Tibial nerve (tissue), 4 donors: ENCODE results near the gene OVOL2. TPM values are rescaled to one million over a fixed set of nuclear protein-coding genes. Genes with fewer than 3 reads are reported as not detected.

Experiments used
- DNase-seq, 2 donors: peaks; one replicate each; pipeline ENCODE4 v3.0.0-alpha.2; 2019; ENCODE audit warnings: low spot score in 2 of 2
- H3K27ac ChIP-seq, 4 donors: fragments of 200-600 bp; sonication (generic) in 3 of 4; one replicate each; pipeline ENCODE4 v1.5.1; 2017 to 2019; ENCODE audit warnings: mild to moderate bottlenecking in 1 of 4
- H3K27me3 ChIP-seq, 2 donors: fragments of 200-600 bp; sonication (generic) in 1 of 2; one replicate each; pipeline versions ENCODE4 v1.5.1 to v1.6.0; 2017 to 2019
- H3K36me3 ChIP-seq, 3 donors: fragments of 200-600 bp; sonication (generic); one replicate each; pipeline ENCODE4 v1.5.1; 2018 to 2019
- H3K4me1 ChIP-seq, 4 donors: fragments of 200-600 bp; sonication (generic) in 3 of 4; one replicate each; pipeline ENCODE4 v1.5.1; 2017 to 2019
- H3K4me3 ChIP-seq, 4 donors: fragments of 200-600 bp; sonication (generic) in 3 of 4; one replicate each; pipeline ENCODE4 v1.5.1; 2017 to 2019; ENCODE audit warnings: mild to moderate bottlenecking in 1 of 4, moderate library complexity in 1 of 4
- H3K9me3 ChIP-seq, 4 donors: fragments of 200-600 bp; sonication (generic) in 3 of 4; one replicate each; pipeline ENCODE4 v1.5.1; 2017 to 2019
- EP300 ChIP-seq, 2 donors: sonication (generic); formaldehyde crosslinking; IDR thresholded peaks; one replicate each; pipeline ENCODE4 v1.6.1; 2017; ENCODE audit warnings: antibody characterized with exemption in 2 of 2, mild to moderate bottlenecking in 1 of 2
- POLR2A ChIP-seq, 2 donors: fragments of 450-650 bp; IDR thresholded peaks; one replicate each; pipeline ENCODE4 v1.6.1; 2017; ENCODE audit warnings: antibody characterized with exemption in 2 of 2, mild to moderate bottlenecking in 2 of 2, moderate library complexity in 2 of 2
- WGBS, 2 donors: methylation state at CpG; one replicate each; pipeline ENCODE4 v1.1.5; 2018; 5-methylcytosine and 5-hydroxymethylcytosine counted together
- total RNA-seq, 4 donors: library from RNA; depleted of rRNA; stranded (reverse); fragments of >200 nt; gene quantifications; one replicate each; pipeline ENCODE4 v1.1.0, GENCODE V29; 2016
- TF ChIP-seq, protein P1 (sequence below), 5 experiments: fragments of 200-600 bp in 3 of 5; fragments of 450-650 bp in 2 of 5; sonication (generic) in 3 of 5; IDR thresholded peaks; one replicate each; pipeline ENCODE4 v1.5.1; 2016 to 2019; ENCODE audit warnings: antibody characterized with exemption in 5 of 5, mild to moderate bottlenecking in 3 of 5, moderate library complexity in 2 of 5

Gene OVOL2
- total RNA-seq, 4 donors from 2014 or later = not detected

DNA sequence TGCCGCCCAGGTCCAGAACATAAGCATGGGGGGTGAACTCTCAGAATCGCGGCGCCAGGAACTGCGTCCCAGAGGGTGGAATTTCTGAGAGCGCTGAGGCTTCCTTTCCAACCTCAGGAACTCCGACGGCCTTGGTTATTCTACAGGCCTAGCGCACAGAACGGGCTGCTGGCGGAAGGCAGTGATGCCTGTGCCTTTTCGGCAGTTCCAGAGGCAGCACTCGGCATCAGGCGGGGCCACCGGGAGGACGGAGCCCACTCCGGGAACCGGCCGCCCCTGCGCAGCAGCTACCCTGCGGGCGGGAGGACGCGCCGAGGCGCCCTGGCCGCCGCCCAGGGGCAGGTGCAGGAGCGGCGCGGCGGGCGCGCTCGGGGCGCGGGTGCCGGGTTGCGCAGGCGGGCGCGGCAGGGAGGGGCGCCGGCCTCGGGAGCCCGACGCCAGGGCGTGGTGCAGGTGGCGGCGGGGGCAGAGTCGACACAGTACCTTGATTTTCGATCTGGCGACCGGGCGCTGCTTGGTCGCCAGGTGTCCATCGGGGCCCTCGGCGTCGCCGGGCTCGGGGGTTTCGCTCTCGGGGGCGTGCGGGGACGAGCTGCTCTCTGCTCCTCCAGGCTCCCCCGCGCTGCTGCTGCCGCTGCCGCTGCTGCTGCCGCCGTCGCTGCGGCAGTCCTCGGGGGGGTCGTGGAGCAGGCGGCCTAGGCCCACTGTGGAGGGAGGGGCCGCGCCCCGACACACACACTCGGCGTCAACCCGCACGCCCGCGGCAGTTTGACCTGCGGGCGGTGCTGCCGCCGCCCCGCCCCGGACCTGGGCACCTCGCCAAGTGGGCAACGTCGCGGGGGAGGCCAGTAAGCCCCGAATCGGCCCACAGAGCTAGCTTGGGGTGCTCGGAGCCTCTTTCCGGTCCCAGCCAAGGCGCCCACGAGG is 1.3 kb downstream of the OVOL2 start:
- Histone ChIP-seq H3K4me1 (peaks cover 0 to 33% (median 14%) of the 10 kb centered on the region in 4 donors), H3K36me3 (no peaks in the 10 kb centered on the region), H3K27ac (peak overlapping the region in 1 of 4 donors; percentile 77), H3K4me3 (peak overlapping the region; percentile 22 to 50 (median 34)), H3K27me3 (peaks cover 0 to 81% of the 10 kb centered on the region in 2 donors), H3K9me3 (no peaks in the 10 kb centered on the region)
- TF ChIP-seq, protein P1, sequence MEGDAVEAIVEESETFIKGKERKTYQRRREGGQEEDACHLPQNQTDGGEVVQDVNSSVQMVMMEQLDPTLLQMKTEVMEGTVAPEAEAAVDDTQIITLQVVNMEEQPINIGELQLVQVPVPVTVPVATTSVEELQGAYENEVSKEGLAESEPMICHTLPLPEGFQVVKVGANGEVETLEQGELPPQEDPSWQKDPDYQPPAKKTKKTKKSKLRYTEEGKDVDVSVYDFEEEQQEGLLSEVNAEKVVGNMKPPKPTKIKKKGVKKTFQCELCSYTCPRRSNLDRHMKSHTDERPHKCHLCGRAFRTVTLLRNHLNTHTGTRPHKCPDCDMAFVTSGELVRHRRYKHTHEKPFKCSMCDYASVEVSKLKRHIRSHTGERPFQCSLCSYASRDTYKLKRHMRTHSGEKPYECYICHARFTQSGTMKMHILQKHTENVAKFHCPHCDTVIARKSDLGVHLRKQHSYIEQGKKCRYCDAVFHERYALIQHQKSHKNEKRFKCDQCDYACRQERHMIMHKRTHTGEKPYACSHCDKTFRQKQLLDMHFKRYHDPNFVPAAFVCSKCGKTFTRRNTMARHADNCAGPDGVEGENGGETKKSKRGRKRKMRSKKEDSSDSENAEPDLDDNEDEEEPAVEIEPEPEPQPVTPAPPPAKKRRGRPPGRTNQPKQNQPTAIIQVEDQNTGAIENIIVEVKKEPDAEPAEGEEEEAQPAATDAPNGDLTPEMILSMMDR (IDR thresholded peaks at IDR 0.05) = no peak
- TF ChIP-seq EP300 (IDR thresholded peaks at IDR 0.05) = no peak
- no peak for TF ChIP-seq POLR2A (IDR thresholded peaks at IDR 0.05)
- 5 to 9% methylated on average over 9 to 14 of the region's 103 CpGs for WGBS, 2 donors
- no peak for DNase-seq

DNA sequence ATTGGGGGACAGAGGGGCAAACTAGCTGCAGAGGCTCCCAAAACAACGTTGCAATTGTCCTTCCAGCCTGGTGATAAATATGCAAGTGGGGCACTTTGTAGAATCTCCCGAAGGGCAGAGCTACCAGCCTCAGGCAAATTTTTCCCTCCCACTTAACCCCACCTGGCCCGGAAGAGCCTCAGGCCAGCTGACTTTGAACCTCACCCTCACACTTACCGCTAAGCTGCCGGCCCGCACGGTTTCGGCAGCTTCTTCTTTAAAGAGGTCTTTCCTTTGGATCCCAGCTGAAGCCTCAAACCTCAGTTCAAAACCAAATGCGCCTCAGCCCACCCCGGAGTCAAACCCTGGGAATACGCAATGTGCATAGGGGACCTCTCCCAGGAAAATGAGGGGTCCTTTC is 2.5 kb downstream of the OVOL2 start:
- Histone ChIP-seq H3K27ac (no peak overlapping the region), H3K36me3 (no peaks in the 10 kb centered on the region), H3K27me3 (peaks cover 0 to 69% of the 10 kb centered on the region in 2 donors), H3K4me1 (peaks cover 0 to 33% (median 14%) of the 10 kb centered on the region in 4 donors), H3K9me3 (no peaks in the 10 kb centered on the region), H3K4me3 (no peak overlapping the region)
- WGBS, 2 donors = 13 to 16% methylated on average over 11 of the region's 11 CpGs
- DNase-seq = no peak
- TF ChIP-seq EP300 (IDR thresholded peaks at IDR 0.05) (no peak), POLR2A (IDR thresholded peaks at IDR 0.05) (no peak)
- TF ChIP-seq, protein P1 (IDR thresholded peaks at IDR 0.05) = no peak

DNA sequence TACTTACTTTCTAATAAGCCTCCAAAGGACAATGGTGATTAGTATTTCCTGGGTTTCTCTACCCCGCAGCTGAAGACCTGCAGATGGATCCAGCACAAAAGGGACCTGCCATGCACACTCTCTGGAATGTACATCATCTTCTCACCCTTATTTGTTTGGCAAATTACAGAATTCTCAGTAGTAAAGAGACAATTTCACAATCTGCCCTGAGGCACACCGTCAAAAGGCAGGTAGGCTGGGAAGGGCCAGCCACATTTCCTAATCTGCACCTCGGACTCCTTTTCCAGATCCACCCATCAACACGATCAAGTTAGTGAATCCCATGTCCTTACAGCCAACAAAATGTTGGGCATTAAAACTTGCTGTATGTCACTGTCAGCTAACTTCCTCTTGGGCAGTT is 4.9 kb downstream of the OVOL2 start:
- no peak for DNase-seq
- no peaks in the 10 kb centered on the region for H3K9me3 ChIP-seq
- TF ChIP-seq EP300 (IDR thresholded peaks at IDR 0.05) (no peak), POLR2A (IDR thresholded peaks at IDR 0.05) (no peak)
- TF ChIP-seq, protein P1 (IDR thresholded peaks at IDR 0.05) = no peak
- H3K4me1 ChIP-seq = peaks cover 0 to 19% (median 13%) of the 10 kb centered on the region in 4 donors
- no peaks in the 10 kb centered on the region for H3K36me3 ChIP-seq
- H3K27ac ChIP-seq = no peak overlapping the region
- WGBS, 2 donors = 86 to 92% methylated on average over 4 of the region's 4 CpGs
- H3K27me3 ChIP-seq = peaks cover 0 to 48% of the 10 kb centered on the region in 2 donors
- no peak overlapping the region for H3K4me3 ChIP-seq

DNA sequence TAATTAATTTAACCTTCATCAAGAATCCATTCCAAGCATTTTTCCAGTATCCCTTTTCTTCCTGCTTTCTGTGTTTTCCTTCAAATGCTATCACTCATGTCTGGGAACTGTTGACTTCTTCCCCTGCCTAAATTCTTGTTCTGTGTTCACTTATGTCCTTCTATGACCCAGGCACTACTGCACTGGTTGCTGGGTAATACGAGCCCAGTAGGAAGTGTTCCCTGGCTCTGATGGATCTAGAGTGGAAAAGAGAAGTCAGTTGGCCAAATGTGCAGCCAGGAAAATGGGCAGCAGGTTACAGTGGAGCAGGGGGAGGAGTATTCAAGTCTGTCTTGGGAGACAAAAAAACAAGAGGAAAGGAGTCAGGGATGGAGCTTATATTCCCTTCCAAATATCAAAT is 7.1 kb downstream of the OVOL2 start:
- Histone ChIP-seq H3K36me3 (no peaks in the 10 kb centered on the region), H3K27ac (no peak overlapping the region), H3K4me1 (no peaks in the 10 kb centered on the region), H3K27me3 (peaks cover 0 to 29% of the 10 kb centered on the region in 2 donors), H3K9me3 (no peaks in the 10 kb centered on the region), H3K4me3 (no peak overlapping the region)
- no peak for DNase-seq
- TF ChIP-seq EP300 (IDR thresholded peaks at IDR 0.05) (no peak), POLR2A (IDR thresholded peaks at IDR 0.05) (no peak)
- TF ChIP-seq, protein P1 (IDR thresholded peaks at IDR 0.05) = no peak
- 45 to 50% methylated on average over 1 of the region's 1 CpG for WGBS, 2 donors

DNA sequence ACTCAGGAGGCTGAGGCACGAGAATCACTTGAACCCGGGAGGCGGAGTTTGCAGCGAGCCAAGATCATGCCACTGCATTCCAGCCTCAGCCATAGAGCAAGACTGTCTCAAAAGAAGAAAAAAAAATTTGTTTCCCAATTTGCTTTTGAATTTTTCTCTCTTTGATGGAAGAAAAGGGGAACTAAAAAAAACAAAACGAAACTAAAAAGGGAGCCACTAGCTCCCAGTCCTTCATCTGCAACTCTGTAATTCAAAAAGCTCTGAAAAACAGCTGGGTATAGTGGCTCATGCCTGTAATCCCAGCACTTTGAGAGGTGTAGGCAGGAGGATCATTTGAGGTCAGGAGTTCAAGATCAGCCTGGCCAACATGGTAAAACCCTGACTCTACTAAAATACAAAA is 9.5 kb downstream of the OVOL2 start:
- no peak for DNase-seq
- peaks cover 0 to 10% (median 0%) of the 10 kb centered on the region in 4 donors for H3K9me3 ChIP-seq
- H3K4me3 ChIP-seq = no peak overlapping the region
- peaks cover 0 to 4% of the 10 kb centered on the region in 2 donors for H3K27me3 ChIP-seq
- TF ChIP-seq EP300 (IDR thresholded peaks at IDR 0.05) (no peak), POLR2A (IDR thresholded peaks at IDR 0.05) (no peak)
- TF ChIP-seq, protein P1 (IDR thresholded peaks at IDR 0.05) = no peak
- H3K27ac ChIP-seq = no peak overlapping the region
- no peaks in the 10 kb centered on the region for H3K4me1 ChIP-seq
- no peaks in the 10 kb centered on the region for H3K36me3 ChIP-seq
- 66 to 72% methylated on average over 5 of the region's 5 CpGs for WGBS, 2 donors
